ENCODE results near the gene OR8H1. TPM values are rescaled to one million over a fixed set of nuclear protein-coding genes. Genes with fewer than 3 reads are reported as not detected.

The OR8H1 gene, protein sequence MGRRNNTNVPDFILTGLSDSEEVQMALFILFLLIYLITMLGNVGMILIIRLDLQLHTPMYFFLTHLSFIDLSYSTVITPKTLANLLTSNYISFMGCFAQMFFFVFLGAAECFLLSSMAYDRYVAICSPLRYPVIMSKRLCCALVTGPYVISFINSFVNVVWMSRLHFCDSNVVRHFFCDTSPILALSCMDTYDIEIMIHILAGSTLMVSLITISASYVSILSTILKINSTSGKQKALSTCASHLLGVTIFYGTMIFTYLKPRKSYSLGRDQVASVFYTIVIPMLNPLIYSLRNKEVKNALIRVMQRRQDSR
- total RNA-seq (ENCODE audit: unreplicated experiment) = not detected
- long read RNA-seq = 0 reads

DNA sequence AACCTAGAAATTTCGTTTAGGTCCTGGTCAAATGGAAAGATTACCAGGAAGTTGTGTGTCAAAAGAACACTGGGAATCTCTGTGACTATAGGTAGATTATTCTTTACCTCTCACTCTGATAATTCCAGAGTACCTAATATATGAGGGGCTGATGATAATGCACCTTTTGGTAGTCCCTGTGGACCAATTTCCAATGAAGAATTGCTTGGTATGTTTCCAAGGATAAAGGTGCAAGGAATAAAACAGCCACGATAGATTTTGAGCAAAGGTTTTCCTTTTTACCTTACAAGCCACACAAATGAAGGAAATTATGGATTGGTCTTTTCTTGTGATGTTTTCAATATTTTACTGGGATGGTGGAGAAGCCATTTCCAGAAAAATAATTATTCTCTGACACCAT is at the start of gene OR8H1:
Gene OR8H1 (minus strand): TSS at position 101 of the 400 bp plus-strand sequence. CDS start 1,192 bp downstream, outside the sequence.
- Mint-ChIP-seq H3K27ac (ENCODE audit: unreplicated experiment) (no peak within 1 kb of the TSS), H3K4me1 (ENCODE audit: low read depth, unreplicated experiment) (no peaks in the 10 kb centered on the region), H3K27me3 (ENCODE audit: unreplicated experiment) (no peaks in the 10 kb centered on the region), H3K9me3 (ENCODE audit: unreplicated experiment) (no peaks in the 10 kb centered on the region), H3K4me3 (ENCODE audit: unreplicated experiment) (no peak within 1 kb of the TSS), H3K36me3 (ENCODE audit: unreplicated experiment) (no peaks in the 10 kb centered on the region)
- no peak for DNase-seq
- TF ChIP-seq, protein P1, sequence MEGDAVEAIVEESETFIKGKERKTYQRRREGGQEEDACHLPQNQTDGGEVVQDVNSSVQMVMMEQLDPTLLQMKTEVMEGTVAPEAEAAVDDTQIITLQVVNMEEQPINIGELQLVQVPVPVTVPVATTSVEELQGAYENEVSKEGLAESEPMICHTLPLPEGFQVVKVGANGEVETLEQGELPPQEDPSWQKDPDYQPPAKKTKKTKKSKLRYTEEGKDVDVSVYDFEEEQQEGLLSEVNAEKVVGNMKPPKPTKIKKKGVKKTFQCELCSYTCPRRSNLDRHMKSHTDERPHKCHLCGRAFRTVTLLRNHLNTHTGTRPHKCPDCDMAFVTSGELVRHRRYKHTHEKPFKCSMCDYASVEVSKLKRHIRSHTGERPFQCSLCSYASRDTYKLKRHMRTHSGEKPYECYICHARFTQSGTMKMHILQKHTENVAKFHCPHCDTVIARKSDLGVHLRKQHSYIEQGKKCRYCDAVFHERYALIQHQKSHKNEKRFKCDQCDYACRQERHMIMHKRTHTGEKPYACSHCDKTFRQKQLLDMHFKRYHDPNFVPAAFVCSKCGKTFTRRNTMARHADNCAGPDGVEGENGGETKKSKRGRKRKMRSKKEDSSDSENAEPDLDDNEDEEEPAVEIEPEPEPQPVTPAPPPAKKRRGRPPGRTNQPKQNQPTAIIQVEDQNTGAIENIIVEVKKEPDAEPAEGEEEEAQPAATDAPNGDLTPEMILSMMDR (IDR thresholded peaks at IDR 0.05; ENCODE audit: partially characterized antibody, unreplicated experiment) = no peak

DNA sequence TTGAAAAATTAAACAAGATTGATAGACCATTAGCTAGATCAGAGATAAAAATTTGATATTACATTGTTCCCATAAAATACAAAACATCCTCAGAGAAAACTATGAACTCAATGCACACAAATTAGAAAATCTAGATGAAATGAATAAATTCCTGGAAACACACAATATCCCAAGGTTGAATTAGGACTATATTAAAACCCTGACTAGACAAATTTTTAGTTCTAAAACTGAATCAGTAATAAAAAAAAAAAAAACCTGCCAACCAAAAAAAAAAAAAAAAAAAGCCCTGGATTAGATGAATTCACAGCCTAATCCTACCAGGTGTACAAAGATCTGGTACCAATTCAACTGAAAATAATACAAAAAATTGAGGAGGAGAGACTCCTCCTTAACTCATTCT is 48.2 kb upstream of the OR8H1 start:
- Mint-ChIP-seq H3K27ac (ENCODE audit: unreplicated experiment) (no peak overlapping the region), H3K4me3 (ENCODE audit: unreplicated experiment) (no peak overlapping the region), H3K9me3 (ENCODE audit: unreplicated experiment) (peaks cover 3% of the 10 kb centered on the region), H3K27me3 (ENCODE audit: unreplicated experiment) (no peaks in the 10 kb centered on the region), H3K36me3 (ENCODE audit: unreplicated experiment) (no peaks in the 10 kb centered on the region), H3K4me1 (ENCODE audit: low read depth, unreplicated experiment) (no peaks in the 10 kb centered on the region)
- no peak for DNase-seq
- TF ChIP-seq, protein P1 (IDR thresholded peaks at IDR 0.05; ENCODE audit: partially characterized antibody, unreplicated experiment) = no peak

DNA sequence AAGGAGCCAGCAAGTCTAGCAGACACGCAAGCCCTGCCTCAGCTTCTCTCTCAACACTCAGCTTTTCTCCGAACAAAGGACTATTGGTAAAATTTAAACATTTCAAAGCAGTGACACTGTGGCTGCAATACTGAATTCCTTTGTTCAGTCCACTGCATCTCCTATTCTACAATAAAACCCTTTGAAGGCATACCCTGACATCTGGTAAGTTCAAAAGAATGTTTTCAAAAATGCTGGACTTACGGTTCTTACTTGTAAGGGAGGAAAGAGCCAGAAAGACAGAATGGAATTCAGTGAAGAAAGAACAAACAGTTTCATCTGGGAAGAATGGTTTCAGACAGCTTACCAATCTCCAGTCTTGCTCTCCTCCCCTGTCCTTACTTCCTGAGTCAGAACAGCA is 41.1 kb upstream of the OR8H1 start:
- H3K27ac Mint-ChIP-seq (ENCODE audit: unreplicated experiment) = no peak overlapping the region
- no peaks in the 10 kb centered on the region for H3K4me1 Mint-ChIP-seq (ENCODE audit: low read depth, unreplicated experiment)
- peaks cover 6% of the 10 kb centered on the region for H3K9me3 Mint-ChIP-seq (ENCODE audit: unreplicated experiment)

DNA sequence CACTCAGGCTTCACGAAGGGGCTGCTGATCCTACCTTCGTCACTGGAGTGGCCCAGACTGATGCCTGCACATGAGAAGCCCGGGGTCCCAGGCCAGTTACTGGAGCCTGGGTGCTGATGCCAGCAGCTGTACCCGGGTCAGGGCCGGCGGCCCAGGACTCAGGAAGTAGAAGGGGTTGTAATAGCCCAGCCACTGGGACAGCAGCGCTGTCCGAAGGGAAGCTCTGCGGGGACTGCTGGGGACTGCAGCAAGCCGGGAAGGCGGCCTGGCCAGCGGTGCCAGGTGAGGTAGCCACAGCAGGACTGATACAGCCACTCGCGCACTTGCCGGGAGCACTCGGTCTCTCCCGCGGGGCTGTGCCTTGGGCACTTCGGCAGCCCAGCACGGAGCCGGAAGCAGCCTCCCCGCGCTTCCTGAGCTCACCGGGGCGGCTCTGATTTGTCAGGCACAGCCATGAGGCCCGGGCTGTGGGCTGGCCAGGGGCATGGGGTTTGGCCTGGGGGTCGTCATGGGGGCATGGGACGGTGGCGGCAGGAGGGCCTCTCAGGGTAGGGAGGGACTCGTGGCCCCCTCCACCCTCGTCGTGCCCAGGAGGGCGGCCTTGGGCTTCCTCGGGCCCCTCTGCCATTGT is 39.9 kb upstream of the OR8H1 start:
- Mint-ChIP-seq H3K36me3 (ENCODE audit: unreplicated experiment) (no peaks in the 10 kb centered on the region), H3K27me3 (ENCODE audit: unreplicated experiment) (no peaks in the 10 kb centered on the region), H3K4me1 (ENCODE audit: low read depth, unreplicated experiment) (no peaks in the 10 kb centered on the region), H3K9me3 (ENCODE audit: unreplicated experiment) (peaks cover 6% of the 10 kb centered on the region), H3K27ac (ENCODE audit: unreplicated experiment) (no peak overlapping the region), H3K4me3 (ENCODE audit: unreplicated experiment) (no peak overlapping the region)
- no peak for DNase-seq
- TF ChIP-seq, protein P1 (IDR thresholded peaks at IDR 0.05; ENCODE audit: partially characterized antibody, unreplicated experiment) = no peak

More for the DNA sequence above, 41.1 kb upstream of the OR8H1 start:
- no peak overlapping the region for H3K4me3 Mint-ChIP-seq (ENCODE audit: unreplicated experiment)
- no peak for DNase-seq
- no peaks in the 10 kb centered on the region for H3K27me3 Mint-ChIP-seq (ENCODE audit: unreplicated experiment)
- TF ChIP-seq, protein P1 (IDR thresholded peaks at IDR 0.05; ENCODE audit: partially characterized antibody, unreplicated experiment) = no peak
- no peaks in the 10 kb centered on the region for H3K36me3 Mint-ChIP-seq (ENCODE audit: unreplicated experiment)

DNA sequence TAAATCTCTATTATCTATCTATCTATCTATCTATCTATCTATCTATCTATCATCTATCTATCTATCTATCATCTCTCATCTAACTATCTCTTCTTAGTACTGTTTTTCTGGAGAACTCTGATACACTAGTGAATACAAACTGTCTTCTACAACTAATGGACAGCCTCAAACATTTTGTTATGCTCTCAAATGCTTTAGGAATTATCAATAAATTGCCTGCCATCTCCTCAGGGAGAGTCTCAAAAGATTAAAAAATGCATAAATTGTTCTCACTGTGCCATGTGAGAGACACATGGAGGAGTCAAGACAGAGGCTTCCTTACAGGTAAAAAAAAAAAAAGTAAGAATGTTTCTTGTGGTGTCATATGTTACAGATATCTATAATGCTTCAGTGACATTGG is 22.8 kb upstream of the OR8H1 start, which contains the start of gene OR8K3:
Gene OR8K3 (plus strand): TSS at position 301 of the 400 bp plus-strand sequence. CDS start 3,163 bp downstream, outside the sequence.
- no peak within 1 kb of the TSS for H3K4me3 Mint-ChIP-seq (ENCODE audit: unreplicated experiment)
- no peaks in the 10 kb centered on the region for H3K27me3 Mint-ChIP-seq (ENCODE audit: unreplicated experiment)
- no peak for DNase-seq
- H3K27ac Mint-ChIP-seq (ENCODE audit: unreplicated experiment) = no peak within 1 kb of the TSS
- H3K9me3 Mint-ChIP-seq (ENCODE audit: unreplicated experiment) = no peaks in the 10 kb centered on the region
- no peaks in the 10 kb centered on the region for H3K36me3 Mint-ChIP-seq (ENCODE audit: unreplicated experiment)
- H3K4me1 Mint-ChIP-seq (ENCODE audit: low read depth, unreplicated experiment) = no peaks in the 10 kb centered on the region
- TF ChIP-seq, protein P1 (IDR thresholded peaks at IDR 0.05; ENCODE audit: partially characterized antibody, unreplicated experiment) = no peak

Data from glutamatergic neuron (in vitro differentiated cells).